GM12891 (cell line): Measurements from ENCODE around the gene RNF20.
"Not testable (repeated sequence)": the region's sequence is repeated elsewhere in the genome, so short reads cannot be mapped to it uniquely, and the experiment has no call there.

Experiments used
- DNase-seq: peaks from one replicate; pipeline ENCODE4 v3.0.0; 2011; ENCODE audit warnings: low spot score; ENCODE audit not compliant: insufficient read length
- FAIRE-seq: peaks from 2 replicates; lab custom pipeline; 2011; peaks lifted over from hg19 to GRCh38; lab: Jason Lieb, UNC
- PAX5 ChIP-seq: IDR thresholded peaks from 2 replicates; pipeline ENCODE4 v1.6.1; 2011; ENCODE audit warnings: low read length, moderate library complexity, mild to moderate bottlenecking; ENCODE audit not compliant: insufficient read depth, severe bottlenecking
- POLR2A ChIP-seq: IDR thresholded peaks from 2 replicates; pipeline ENCODE4 v1.6.1; 2011; ENCODE audit warnings: low read depth, low read length, control low read depth
- POLR2AphosphoS5 ChIP-seq: IDR thresholded peaks from 2 replicates; pipeline ENCODE4 v1.6.1; 2011; ENCODE audit warnings: low read depth, low read length, control low read depth
- POU2F2 ChIP-seq: IDR thresholded peaks from 2 replicates; pipeline ENCODE4 v1.6.1; 2011; ENCODE audit warnings: low read depth, mild to moderate bottlenecking, control low read depth, low read length, moderate library complexity
- SPI1 ChIP-seq: IDR thresholded peaks from 2 replicates; pipeline ENCODE4 v1.6.1; 2011; ENCODE audit warnings: low read depth, low read length, control low read depth
- TAF1 ChIP-seq: IDR thresholded peaks from 2 replicates; pipeline ENCODE4 v1.6.1; 2011; ENCODE audit warnings: low read depth, low read length, control low read depth

Gene RNF20

GRCh38 chr9:101508211-101508610, 25.4 kb upstream of the RNF20 start:
- DNase-seq (no peak), FAIRE-seq (no peak)

GRCh38 chr9:101509572-101509971, 24.1 kb upstream of the RNF20 start:
- FAIRE-seq (no peak), DNase-seq (no peak)
- TF ChIP-seq TAF1 (no peak), POLR2AphosphoS5 (no peak), POU2F2 (no peak), POLR2A (no peak), PAX5 (no peak), SPI1 (no peak)

More at GRCh38 chr9:101508211-101508610, 25.4 kb upstream of the RNF20 start:
- TF ChIP-seq POLR2AphosphoS5, result no peak
- no peak for TF ChIP-seq SPI1
- no peak for TF ChIP-seq PAX5
- TF ChIP-seq TAF1, result no peak
- TF ChIP-seq POLR2A, result no peak
- no peak for TF ChIP-seq POU2F2

- DNase-seq, result no peak
- TF ChIP-seq TAF1, result no peak
- no peak for TF ChIP-seq POU2F2
- no peak for TF ChIP-seq SPI1
- TF ChIP-seq POLR2A, result no peak
- no peak for TF ChIP-seq PAX5
- no peak for TF ChIP-seq POLR2AphosphoS5
- no peak for FAIRE-seq
These were observed 23.2 kb upstream of the RNF20 start for GRCh38 chr9:101510459-101510858.

- DNase-seq (no peak), FAIRE-seq (no peak)
- no peak for TF ChIP-seq POU2F2
- no peak for TF ChIP-seq TAF1
- no peak for TF ChIP-seq SPI1
- no peak for TF ChIP-seq POLR2AphosphoS5
- no peak for TF ChIP-seq PAX5
- TF ChIP-seq POLR2A, result no peak
These were observed 22.6 kb upstream of the RNF20 start for GRCh38 chr9:101511009-101511408.

GRCh38 chr9:101512116-101512515, 21.5 kb upstream of the RNF20 start:
- TF ChIP-seq PAX5, result no peak
- TF ChIP-seq POU2F2, result no peak
- TF ChIP-seq POLR2A, result no peak
- no peak for TF ChIP-seq TAF1
- TF ChIP-seq POLR2AphosphoS5, result no peak
- TF ChIP-seq SPI1, result no peak
- DNase-seq (no peak), FAIRE-seq (no peak)

GRCh38 chr9:101513351-101513750, 20.3 kb upstream of the RNF20 start:
- TF ChIP-seq SPI1 (no peak), POLR2A (no peak), PAX5 (no peak), TAF1 (no peak), POU2F2 (no peak), POLR2AphosphoS5 (no peak)
- no peak for DNase-seq
- no peak for FAIRE-seq

- DNase-seq (no peak), FAIRE-seq (no peak)
- no peak for TF ChIP-seq POLR2A
- no peak for TF ChIP-seq SPI1
These were observed 19.6 kb upstream of the RNF20 start for GRCh38 chr9:101514071-101514470.

- FAIRE-seq (no peak), DNase-seq (no peak)
- TF ChIP-seq TAF1 (no peak), PAX5 (no peak), SPI1 (no peak), POLR2A (no peak), POU2F2 (no peak), POLR2AphosphoS5 (no peak)
These were observed 17.0 kb upstream of the RNF20 start for GRCh38 chr9:101516655-101517054.

GRCh38 chr9:101518489-101518888, 15.2 kb upstream of the RNF20 start:
- not testable (repeated sequence) for FAIRE-seq, DNase-seq

GRCh38 chr9:101524371-101524770, 9.3 kb upstream of the RNF20 start:
- FAIRE-seq, result no peak
- TF ChIP-seq SPI1 (no peak), POLR2A (no peak), POLR2AphosphoS5 (no peak), POU2F2 (no peak), PAX5 (no peak), TAF1 (no peak)

More at GRCh38 chr9:101524371-101524770, 9.3 kb upstream of the RNF20 start:
- DNase-seq, result no peak
